ENCODE data around the gene NAALADL2.

Gene NAALADL2

GRCh38 chr3:175464362-175464761 lies 605.2 kb downstream of the NAALADL2 start:
- TF ChIP-seq CTCF (conservative IDR thresholded peaks at IDR 0.05) (no peak), ZFX (IDR thresholded peaks at IDR 0.05) (no peak)
- H3K27ac ChIP-seq: no peak overlapping the region

DNA sequence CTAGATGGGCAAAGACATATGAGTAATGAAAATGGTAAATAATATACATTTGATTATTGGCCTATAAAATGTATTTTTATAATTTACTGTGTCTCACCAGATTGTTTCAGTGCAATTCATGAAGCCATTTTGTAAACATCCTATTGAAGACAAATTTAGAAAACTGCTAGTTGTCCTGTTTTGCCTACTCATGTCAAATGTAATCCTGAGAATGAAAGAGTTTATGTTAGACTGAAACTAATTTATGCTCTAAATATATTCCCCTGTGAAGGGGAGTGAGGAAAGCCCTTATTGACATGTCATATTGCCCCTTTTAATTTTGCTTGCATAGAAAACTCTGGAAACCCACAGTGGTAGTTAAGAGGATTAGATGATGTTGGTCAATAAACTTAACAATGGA lies 610.0 kb downstream of the NAALADL2 start:
- TF ChIP-seq CTCF (conservative IDR thresholded peaks at IDR 0.05) (no peak), ZFX (IDR thresholded peaks at IDR 0.05) (no peak)
- H3K27ac ChIP-seq: no peak overlapping the region

GRCh38 chr3:175475765-175476164 lies 616.6 kb downstream of the NAALADL2 start:
- no peak for TF ChIP-seq ZFX (IDR thresholded peaks at IDR 0.05)
- TF ChIP-seq CTCF (conservative IDR thresholded peaks at IDR 0.05): no peak

DNA sequence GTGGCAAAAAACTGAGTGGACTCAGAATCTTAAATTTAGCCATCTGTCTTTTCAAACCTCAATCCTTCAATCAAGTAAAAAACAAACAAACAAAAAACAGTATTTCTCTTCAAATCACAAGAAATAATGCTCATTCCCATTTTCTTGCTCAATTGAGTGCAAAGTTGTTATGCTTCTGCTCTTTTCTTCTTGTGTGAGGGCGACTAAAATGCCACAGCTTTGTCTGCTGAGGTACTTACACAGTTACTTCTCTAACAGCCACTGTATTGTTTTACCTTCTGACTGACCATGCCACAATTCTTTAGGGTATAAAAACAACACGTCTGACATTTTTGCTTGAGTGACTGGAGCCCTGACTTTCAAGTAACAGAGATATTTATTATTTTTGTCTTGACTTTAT lies 617.4 kb downstream of the NAALADL2 start:
- no peak overlapping the region for H3K27ac ChIP-seq

More at GRCh38 chr3:175475765-175476164, 616.6 kb downstream of the NAALADL2 start:
- no peak overlapping the region for H3K27ac ChIP-seq

GRCh38 chr3:175477651-175478224 lies 618.6 kb downstream of the NAALADL2 start:
- TF ChIP-seq ZFX (IDR thresholded peaks at IDR 0.05) (no peak), CTCF (conservative IDR thresholded peaks at IDR 0.05) (no peak)
- no peak overlapping the region for H3K27ac ChIP-seq

More for the DNA sequence above, 617.4 kb downstream of the NAALADL2 start:
- TF ChIP-seq CTCF (conservative IDR thresholded peaks at IDR 0.05) (no peak), ZFX (IDR thresholded peaks at IDR 0.05) (no peak)

GRCh38 chr3:175478301-175478700 lies 619.2 kb downstream of the NAALADL2 start:
- H3K27ac ChIP-seq: no peak overlapping the region
- TF ChIP-seq CTCF (conservative IDR thresholded peaks at IDR 0.05) (no peak), ZFX (IDR thresholded peaks at IDR 0.05) (no peak)

GRCh38 chr3:175479175-175479574 lies 620.0 kb downstream of the NAALADL2 start:
- H3K27ac ChIP-seq: no peak overlapping the region
- TF ChIP-seq ZFX (IDR thresholded peaks at IDR 0.05): no peak
- TF ChIP-seq CTCF (conservative IDR thresholded peaks at IDR 0.05): no peak
